GM18909 (cell line): ENCODE results near the gene PRCC.

Experiments used
- ATAC-seq: cut with Tn5 transposase; IDR thresholded peaks from one replicate; pipeline ENCODE4 v1.9.1; 2021; ENCODE audit warnings: mild to moderate bottlenecking; ENCODE audit not compliant: unreplicated experiment, poor library complexity

The PRCC gene

GRCh38 chr1:156743367-156744302, 23.7 kb upstream of the PRCC start:
- no peak for ATAC-seq

- ATAC-seq: no peak
These were observed 23.0 kb upstream of the PRCC start for GRCh38 chr1:156744344-156744743.

- ATAC-seq: no peak
These were observed 22.4 kb upstream of the PRCC start for GRCh38 chr1:156744786-156745419.

- ATAC-seq: no peak
These were observed 21.5 kb upstream of the PRCC start for GRCh38 chr1:156745881-156746280.

GRCh38 chr1:156746406-156746727, 21.0 kb upstream of the PRCC start:
- ATAC-seq: no peak

GRCh38 chr1:156746728-156747631, 20.4 kb upstream of the PRCC start:
- ATAC-seq: no peak

DNA sequence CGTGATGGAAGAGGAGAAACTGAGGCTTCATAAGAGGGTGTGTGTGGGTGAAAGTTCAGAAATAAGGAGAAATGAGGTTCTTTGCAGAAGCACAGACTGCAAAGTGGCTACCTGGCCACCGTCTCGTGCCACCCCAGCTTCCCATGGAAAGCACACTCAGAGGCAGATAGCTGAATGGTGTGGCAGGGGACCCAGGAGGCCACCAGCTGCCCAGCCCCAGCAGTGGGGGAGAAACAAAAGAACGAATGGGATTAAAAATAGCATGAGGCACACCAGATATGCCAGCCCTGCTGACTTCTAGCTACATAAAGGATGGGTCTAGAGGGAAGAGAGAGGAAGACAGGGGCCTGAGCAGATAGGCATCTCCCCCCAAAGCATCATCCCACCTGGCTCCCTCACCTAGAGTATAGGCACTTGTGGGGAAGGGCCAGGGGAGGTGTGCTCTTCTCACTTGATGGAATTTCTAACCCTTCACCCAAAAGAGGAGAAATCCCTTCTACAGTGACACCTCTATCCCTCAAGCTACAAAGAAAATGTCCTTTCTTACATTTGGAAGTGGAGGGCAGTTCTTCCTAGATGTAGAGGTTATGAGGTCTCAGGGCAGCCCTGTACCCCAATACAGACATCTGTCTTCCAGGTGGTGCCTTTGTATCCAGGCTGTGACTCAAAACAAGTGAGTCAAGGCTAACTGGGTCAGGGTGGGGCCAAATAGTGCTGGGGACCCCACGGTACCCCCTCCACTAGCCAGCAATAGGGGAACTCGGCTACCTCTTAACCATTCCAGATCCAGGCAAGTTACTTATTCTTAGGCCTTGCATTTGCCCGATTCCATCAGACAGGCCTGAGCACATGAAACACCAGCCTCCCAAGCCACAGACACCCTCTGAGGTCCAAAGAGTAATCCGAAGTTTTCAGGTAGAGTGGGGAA, 19.3 kb upstream of the PRCC start:
- ATAC-seq: no peak

GRCh38 chr1:156748670-156749418, 18.5 kb upstream of the PRCC start:
- no peak for ATAC-seq

DNA sequence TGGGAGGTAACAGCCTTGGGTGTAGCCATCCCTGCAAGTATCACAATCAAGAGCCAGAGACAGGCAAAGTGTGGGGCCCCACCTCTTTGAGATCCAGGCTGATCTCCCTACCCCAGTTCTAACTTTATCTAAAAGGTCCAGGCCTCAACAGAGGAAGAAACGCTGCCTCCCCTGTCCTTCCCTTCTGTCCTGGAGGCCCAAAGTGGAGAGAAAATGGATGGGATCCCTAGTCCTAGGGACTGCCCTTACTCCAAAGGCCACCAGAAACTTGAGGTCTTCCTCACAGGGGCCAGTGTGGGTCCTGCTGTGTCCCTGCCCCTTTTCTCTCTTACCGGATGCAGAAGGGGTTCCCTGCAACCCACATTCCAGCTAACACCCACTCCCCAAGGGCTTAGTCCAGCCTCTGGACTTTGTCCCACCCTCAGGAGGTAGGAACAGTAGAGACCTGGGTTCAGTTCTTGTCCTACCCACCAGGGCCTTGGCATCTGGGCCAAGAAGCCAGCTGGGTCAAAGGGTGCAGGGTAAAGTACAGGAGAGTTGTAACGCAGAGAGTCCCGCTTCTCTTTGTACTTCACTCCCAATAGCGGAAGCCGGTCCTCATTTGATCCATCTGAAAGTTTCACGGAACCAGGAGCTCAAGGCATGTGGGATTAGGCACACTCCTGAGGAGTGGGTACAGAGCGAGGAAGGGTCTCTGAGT, 17.8 kb upstream of the PRCC start:
- no peak for ATAC-seq

DNA sequence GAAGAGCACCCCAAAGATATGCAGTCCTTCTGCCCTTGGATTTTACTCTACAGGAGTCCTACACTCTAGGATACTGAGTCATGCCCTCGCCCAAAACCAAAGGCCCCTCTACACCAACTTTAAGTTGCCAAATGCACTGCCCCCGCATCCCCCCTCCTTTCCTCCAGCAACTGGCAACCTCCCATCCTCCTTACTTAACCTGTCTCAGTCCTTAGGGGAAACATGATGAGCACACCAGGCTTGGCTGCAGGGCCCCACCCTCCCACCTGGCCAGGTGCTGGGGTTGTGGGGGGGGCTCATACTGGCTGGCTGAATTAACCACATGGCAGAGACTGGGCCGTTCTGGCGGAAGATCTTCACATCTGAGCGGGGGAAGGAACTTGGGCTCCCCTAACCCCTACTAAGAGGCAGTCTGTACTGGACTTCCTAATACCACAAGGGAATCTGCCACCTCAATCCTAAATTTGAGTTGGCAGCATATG, 17.1 kb upstream of the PRCC start:
- no peak for ATAC-seq

GRCh38 chr1:156750711-156751450, 16.5 kb upstream of the PRCC start:
- peak; percentile 8 for ATAC-seq

DNA sequence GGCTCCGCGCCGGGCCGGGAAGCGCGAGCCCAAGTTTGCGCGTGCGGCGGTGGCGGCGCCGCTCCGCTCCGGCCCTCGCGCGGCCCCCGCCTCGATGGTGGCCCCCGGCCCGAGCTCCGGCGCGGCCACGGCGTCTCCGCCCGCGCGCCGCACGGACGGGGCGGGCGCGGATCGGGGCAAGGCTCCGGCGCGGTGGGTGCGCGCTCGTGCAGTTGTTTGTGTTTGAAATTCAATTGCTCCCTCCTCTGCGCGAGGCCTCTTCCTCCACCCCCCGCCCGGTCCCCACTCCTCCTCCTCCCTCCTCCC, 15.9 kb upstream of the PRCC start, which contains the start of gene HDGF:
HDGF (minus strand) TSS at position 225 of the 306 bp plus-strand sequence. CDS start 246 bp downstream, outside the sequence.
- ATAC-seq: no peak

DNA sequence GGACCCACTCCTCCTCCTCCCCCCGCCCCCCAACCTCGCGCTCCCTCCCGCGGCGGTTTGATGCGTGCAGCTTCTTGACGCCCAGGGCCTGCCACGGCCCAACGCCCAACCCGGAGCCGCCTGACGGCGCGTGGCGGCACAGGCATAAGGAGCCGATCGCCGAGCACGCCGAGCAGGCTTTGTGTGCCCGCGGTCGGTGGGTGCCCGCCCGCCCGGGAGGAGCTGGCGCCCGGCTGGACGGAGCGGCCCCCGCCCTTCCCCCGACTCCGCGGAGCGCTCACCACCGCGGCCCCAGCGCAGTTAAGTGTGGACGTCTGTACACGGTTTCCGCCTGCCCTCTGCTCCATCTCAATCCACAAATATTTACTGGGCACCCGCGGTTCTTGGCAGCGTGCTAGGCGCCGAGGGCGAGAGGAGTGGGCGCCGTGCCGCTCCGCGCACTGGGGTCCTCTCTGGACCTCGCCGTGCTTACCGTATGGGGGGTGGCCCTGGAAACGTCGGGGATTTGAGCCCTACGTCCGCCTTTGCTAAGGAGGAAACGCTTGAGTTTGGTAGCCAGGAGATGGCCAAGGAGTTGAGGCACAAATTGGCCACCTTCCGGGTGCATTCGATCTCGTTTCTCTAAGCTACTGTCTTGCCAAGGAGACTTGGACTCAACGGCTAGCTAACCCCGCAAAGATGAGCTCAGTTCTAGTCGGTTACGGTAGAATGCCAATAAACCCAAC, 15.4 kb upstream of the PRCC start:
- peak; percentile 73 for ATAC-seq

DNA sequence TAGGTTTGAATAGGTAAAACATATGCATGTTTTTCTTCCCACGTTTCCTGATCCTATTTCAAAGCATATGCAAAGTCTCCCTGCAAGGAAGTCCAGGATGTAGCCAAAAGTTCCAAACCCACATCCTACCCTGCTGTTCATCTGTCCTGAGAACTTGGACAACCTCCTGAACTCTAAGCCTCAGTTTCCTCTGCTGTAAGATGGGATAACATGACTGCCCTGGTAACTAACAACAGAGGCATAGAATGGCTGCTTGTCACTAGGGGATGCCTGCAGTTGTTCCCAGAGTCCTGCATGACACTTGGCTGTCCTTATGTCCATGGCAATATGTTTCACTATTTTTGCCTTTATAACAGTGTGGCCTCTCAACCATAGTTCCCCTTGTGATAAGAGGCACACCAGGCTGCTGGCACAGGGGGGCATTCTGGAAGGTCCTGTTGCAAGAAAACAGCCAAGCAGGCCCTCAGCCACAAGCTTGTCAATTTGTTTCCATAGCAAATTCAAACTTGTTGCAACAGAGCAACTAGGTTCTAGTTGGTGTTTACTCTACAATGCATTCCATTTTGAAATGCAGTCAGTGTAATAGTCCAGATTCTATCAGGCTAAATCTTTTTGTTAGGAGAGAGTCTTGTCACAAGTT, 14.4 kb upstream of the PRCC start:
- ATAC-seq: no peak

DNA sequence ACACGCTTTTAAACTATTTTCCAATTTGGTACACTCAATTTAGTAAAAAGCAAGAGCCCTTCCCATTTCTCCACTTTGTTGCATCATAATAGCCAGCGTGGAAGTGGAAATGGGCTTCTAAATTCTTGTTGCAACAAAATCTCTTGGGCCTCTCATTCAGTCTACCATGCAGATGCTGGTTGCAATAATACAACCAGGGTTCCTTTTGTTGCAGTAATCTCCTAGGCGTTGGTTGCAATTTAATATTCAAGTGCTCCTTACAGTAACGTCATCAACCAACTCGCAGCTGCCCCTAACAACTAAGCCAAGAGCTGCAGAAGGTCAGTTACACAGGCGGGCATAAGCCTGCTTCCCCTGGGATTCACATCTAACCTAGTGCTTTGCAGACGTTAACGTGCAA, 13.1 kb upstream of the PRCC start:
- ATAC-seq: no peak

DNA sequence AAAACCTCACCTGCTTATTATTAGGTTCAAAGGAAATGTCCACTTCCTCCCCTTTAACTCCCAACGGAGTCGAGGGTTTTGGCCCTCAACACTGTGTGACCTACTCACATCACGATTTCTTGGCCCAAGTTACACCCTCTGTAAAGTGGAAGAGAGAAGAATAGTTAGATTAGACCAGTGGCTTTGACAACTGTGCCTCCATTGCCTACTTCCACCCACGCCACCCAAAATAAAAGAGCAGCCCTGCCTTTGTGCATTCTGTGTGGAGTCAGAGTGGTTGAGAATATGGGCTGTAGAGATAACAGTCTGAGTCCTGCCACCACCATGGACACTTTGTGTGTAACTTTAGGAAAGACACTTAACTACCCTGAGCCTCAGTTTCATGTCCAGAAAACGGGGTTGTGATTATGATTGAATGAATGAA, 11.8 kb upstream of the PRCC start:
- no peak for ATAC-seq

GRCh38 chr1:156756355-156756754, 11.0 kb upstream of the PRCC start:
- ATAC-seq: no peak
